ENCODE results near the gene HABP2. TPM values are rescaled to one million over a fixed set of nuclear protein-coding genes. Genes with fewer than 3 reads are reported as not detected.

Gene HABP2
- total RNA-seq, 4 donors from 2014 or later: not detected

GRCh38 chr10:113631684-113632367, 79.0 kb downstream of the HABP2 start:
- Histone ChIP-seq H3K9me3 (no peaks in the 10 kb centered on the region), H3K4me1 (peaks cover 0 to 23% (median 6%) of the 10 kb centered on the region in 3 donors), H3K27ac (no peak overlapping the region), H3K4me3 (no peak overlapping the region), H3K36me3 (no peaks in the 10 kb centered on the region), H3K27me3 (no peaks in the 10 kb centered on the region)
- 35 to 59% methylated on average over 5 to 6 of the region's 6 CpGs for WGBS, 2 donors (ENCODE audit: low coverage in 1 of 2)
- TF ChIP-seq POLR2AphosphoS5 (IDR thresholded peaks at IDR 0.05): no peak
- no peak for TF ChIP-seq CTCF (IDR thresholded peaks at IDR 0.05)
- TF ChIP-seq EP300 (IDR thresholded peaks at IDR 0.05): no peak
- no peak for TF ChIP-seq POLR2A (IDR thresholded peaks at IDR 0.05)
- ATAC-seq: no peak

Other genes starting within 250 kb of the HABP2 start
- under 1 TPM in 1 of 4 donors, not detected in 3; under 0.01 TPM for gene NRAP, start 111.0 kb downstream of the HABP2 start, total RNA-seq
- gene CASP7, start 126.9 kb downstream of the HABP2 start, total RNA-seq: 10 to 100 TPM; 13.7 to 29.2 (median 20.1) TPM
- gene PLEKHS1, start 198.6 kb downstream of the HABP2 start, total RNA-seq: 1 to 10 TPM in 1 of 4 donors, under 1 TPM in 1, not detected in 2; 0.12 to 1.1 TPM

All from gastroesophageal sphincter (tissue), 4 donors.